GM12892 (cell line): ENCODE data around the gene DYNC2LI1.

Experiments used
- DNase-seq: peaks from one replicate; pipeline ENCODE4 v3.0.0; 2011; ENCODE audit not compliant: insufficient read length
- FAIRE-seq: peaks from 2 replicates; lab custom pipeline; 2011; peaks lifted over from hg19 to GRCh38; lab: Jason Lieb, UNC
- POLR2A ChIP-seq: IDR thresholded peaks from 2 replicates; pipeline ENCODE4 v1.6.1; 2011; ENCODE audit warnings: low read depth, low read length, control low read depth
- POLR2AphosphoS5 ChIP-seq: IDR thresholded peaks from 2 replicates; pipeline ENCODE4 v1.6.1; 2011; ENCODE audit warnings: low read depth, low read length, control low read depth
- TAF1 ChIP-seq: IDR thresholded peaks from 2 replicates; pipeline ENCODE4 v1.6.1; 2011; ENCODE audit warnings: low read depth, mild to moderate bottlenecking, control low read depth, low read length, borderline replicate concordance

The DYNC2LI1 gene

DNA sequence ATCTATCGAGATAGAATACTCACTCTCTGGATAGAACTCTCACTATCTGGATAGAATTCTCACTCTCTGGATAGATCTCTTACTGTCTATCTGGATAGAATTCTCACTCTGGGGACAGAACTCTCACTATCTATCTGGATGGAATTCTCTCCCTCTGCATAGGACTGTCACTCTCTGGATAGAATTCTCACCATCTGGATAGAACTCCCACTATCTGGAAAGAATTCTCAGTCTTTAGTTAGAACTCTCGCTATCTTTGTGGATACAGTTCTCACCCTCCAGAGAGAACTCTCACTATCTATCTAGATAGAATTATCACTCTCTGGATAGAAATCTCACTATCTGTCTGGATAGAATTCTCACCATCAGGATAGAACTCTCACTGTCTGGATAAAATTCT lies 81.5 kb downstream of the DYNC2LI1 start:
- DNase-seq (no peak), FAIRE-seq (no peak)
- no peak for TF ChIP-seq TAF1
- TF ChIP-seq POLR2AphosphoS5 = no peak
- TF ChIP-seq POLR2A = no peak
